A673 (cell line): ENCODE data around the gene CEND1.

Experiments used
- CTCF ChIP-seq: fragments of 300-800, 200-600 bp; sonication (generic); conservative IDR thresholded peaks from 2 replicates; pipeline ENCODE4 v1.5.1; 2017; ENCODE audit warnings: low read depth, mild to moderate bottlenecking, antibody characterized with exemption, low read length, moderate library complexity, mixed read lengths
- EZH2 ChIP-seq: fragments of 200-600 bp; sonication (generic); IDR thresholded peaks from 2 replicates; pipeline ENCODE4 v1.6.1; 2017; ENCODE audit warnings: borderline replicate concordance, low read depth, mild to moderate bottlenecking, mixed read lengths, antibody characterized with exemption, low read length; ENCODE audit not compliant: poor library complexity, severe bottlenecking

- TF ChIP-seq CTCF (no peak), EZH2 (no peak)
These were observed 43.4 kb downstream of the CEND1 start for GRCh38 chr11:746289-747157.
